GM12891 (cell line): ENCODE results near the gene SETD5.

ENCODE experiments used
- POLR2A ChIP-seq: IDR thresholded peaks from 2 replicates; pipeline ENCODE4 v1.6.1; 2011; ENCODE audit warnings: low read depth, low read length, control low read depth
- POLR2AphosphoS5 ChIP-seq: IDR thresholded peaks from 2 replicates; pipeline ENCODE4 v1.6.1; 2011; ENCODE audit warnings: low read depth, low read length, control low read depth

- TF ChIP-seq POLR2AphosphoS5 (no peak), POLR2A (no peak)
Measured at GRCh38 chr3:9485248-9485647, 87.8 kb downstream of the SETD5 start.
